Panc1 (cell line): ENCODE data around the gene FUBP3.

ENCODE experiments used
- POLR2AphosphoS5 ChIP-seq: IDR thresholded peaks from 2 replicates; pipeline ENCODE4 v1.6.1; 2012; ENCODE audit warnings: mild to moderate bottlenecking, low read depth, low read length, moderate library complexity
- TF ChIP-seq, protein P1 (sequence below): fragments of 450-650 bp; IDR thresholded peaks from 2 replicates; pipeline ENCODE4 v1.5.1; 2017; ENCODE audit warnings: mild to moderate bottlenecking
- TF ChIP-seq, protein P2 (sequence below), 2 experiments: IDR thresholded peaks; 2 replicates each; pipeline ENCODE4 v1.6.1; 2011 to 2012; ENCODE audit warnings: low read depth in 2 of 2, control low read depth in 1 of 2, low read length in 1 of 2, mild to moderate bottlenecking in 1 of 2, moderate library complexity in 1 of 2; ENCODE audit not compliant: insufficient read depth in 1 of 2

DNA sequence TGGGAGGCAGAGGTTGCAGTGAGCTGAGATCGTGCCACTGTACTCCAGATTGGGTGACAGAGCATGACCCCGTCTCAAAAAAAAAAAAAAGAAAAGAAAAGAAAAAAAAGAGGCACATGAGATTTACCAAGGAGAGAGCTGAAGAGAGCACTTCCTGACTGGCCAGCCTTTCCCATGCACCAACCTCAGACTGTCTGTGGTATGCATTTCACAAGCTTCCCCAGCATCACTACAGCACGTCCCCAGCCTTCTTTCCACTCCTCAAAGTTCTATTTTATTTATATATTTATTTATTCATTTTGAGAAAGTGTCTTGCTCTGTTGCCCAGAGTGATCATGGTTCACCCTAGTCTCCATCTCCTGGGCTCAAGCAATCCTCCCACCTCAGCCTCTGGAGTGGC lies 13.6 kb upstream of the FUBP3 start:
- no peak for TF ChIP-seq POLR2AphosphoS5
- TF ChIP-seq, protein P1, sequence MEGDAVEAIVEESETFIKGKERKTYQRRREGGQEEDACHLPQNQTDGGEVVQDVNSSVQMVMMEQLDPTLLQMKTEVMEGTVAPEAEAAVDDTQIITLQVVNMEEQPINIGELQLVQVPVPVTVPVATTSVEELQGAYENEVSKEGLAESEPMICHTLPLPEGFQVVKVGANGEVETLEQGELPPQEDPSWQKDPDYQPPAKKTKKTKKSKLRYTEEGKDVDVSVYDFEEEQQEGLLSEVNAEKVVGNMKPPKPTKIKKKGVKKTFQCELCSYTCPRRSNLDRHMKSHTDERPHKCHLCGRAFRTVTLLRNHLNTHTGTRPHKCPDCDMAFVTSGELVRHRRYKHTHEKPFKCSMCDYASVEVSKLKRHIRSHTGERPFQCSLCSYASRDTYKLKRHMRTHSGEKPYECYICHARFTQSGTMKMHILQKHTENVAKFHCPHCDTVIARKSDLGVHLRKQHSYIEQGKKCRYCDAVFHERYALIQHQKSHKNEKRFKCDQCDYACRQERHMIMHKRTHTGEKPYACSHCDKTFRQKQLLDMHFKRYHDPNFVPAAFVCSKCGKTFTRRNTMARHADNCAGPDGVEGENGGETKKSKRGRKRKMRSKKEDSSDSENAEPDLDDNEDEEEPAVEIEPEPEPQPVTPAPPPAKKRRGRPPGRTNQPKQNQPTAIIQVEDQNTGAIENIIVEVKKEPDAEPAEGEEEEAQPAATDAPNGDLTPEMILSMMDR = no peak
- TF ChIP-seq, protein P2, sequence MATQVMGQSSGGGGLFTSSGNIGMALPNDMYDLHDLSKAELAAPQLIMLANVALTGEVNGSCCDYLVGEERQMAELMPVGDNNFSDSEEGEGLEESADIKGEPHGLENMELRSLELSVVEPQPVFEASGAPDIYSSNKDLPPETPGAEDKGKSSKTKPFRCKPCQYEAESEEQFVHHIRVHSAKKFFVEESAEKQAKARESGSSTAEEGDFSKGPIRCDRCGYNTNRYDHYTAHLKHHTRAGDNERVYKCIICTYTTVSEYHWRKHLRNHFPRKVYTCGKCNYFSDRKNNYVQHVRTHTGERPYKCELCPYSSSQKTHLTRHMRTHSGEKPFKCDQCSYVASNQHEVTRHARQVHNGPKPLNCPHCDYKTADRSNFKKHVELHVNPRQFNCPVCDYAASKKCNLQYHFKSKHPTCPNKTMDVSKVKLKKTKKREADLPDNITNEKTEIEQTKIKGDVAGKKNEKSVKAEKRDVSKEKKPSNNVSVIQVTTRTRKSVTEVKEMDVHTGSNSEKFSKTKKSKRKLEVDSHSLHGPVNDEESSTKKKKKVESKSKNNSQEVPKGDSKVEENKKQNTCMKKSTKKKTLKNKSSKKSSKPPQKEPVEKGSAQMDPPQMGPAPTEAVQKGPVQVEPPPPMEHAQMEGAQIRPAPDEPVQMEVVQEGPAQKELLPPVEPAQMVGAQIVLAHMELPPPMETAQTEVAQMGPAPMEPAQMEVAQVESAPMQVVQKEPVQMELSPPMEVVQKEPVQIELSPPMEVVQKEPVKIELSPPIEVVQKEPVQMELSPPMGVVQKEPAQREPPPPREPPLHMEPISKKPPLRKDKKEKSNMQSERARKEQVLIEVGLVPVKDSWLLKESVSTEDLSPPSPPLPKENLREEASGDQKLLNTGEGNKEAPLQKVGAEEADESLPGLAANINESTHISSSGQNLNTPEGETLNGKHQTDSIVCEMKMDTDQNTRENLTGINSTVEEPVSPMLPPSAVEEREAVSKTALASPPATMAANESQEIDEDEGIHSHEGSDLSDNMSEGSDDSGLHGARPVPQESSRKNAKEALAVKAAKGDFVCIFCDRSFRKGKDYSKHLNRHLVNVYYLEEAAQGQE (IDR thresholded peaks at IDR 0.05; ENCODE audit: insufficient read depth in 1 of 2, low read depth in 2 of 2, low read length in 1 of 2) = no peak
